Measurements from ENCODE around the gene PDHA2.
"Not testable (repeated sequence)": the region's sequence is repeated elsewhere in the genome, so short reads cannot be mapped to it uniquely, and the experiment has no call there.

PDHA2 gene

DNA sequence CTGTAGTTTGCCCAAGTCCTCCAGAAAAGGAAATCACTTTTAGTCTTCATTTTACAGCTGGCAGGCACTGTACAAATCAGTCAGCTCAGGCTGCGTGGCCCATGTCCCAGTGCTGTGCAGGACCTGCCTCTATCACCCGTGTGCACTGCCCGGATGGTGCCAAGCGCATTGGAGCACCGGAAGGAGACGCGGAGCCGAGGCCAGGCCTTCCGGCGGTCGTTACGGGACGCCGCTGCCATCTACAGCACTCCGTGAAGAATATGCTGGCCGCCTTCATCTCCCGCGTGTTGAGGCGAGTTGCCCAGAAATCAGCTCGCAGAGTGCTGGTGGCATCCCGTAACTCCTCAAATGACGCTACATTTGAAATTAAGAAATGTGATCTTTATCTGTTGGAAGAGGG is at the start of gene PDHA2:
PDHA2 (plus strand) TSS at position 203 of the 400 bp plus-strand sequence; CDS start at position 261, 58 bp downstream.
- FAIRE-seq (no peak), DNase-seq (ENCODE audit: extremely low spot score, insufficient read length, low read depth) (no peak)

GRCh38 chr4:95798003-95798402 is 41.9 kb upstream of the PDHA2 start:
- DNase-seq (ENCODE audit: extremely low spot score, insufficient read length, low read depth), result no peak
- no peak for FAIRE-seq

GRCh38 chr4:95798727-95799126 is 41.2 kb upstream of the PDHA2 start:
- FAIRE-seq (no peak), DNase-seq (ENCODE audit: extremely low spot score, insufficient read length, low read depth) (no peak)

GRCh38 chr4:95821867-95822266 is 18.0 kb upstream of the PDHA2 start:
- FAIRE-seq, result no peak
- no peak for DNase-seq (ENCODE audit: extremely low spot score, insufficient read length, low read depth)

- DNase-seq (ENCODE audit: extremely low spot score, insufficient read length, low read depth) (no peak), FAIRE-seq (no peak)
These were observed 14.3 kb upstream of the PDHA2 start for GRCh38 chr4:95825546-95825945.

- FAIRE-seq, result no peak
- DNase-seq (ENCODE audit: extremely low spot score, insufficient read length, low read depth), result no peak
These were observed 9.2 kb upstream of the PDHA2 start for GRCh38 chr4:95830651-95831050.

DNA sequence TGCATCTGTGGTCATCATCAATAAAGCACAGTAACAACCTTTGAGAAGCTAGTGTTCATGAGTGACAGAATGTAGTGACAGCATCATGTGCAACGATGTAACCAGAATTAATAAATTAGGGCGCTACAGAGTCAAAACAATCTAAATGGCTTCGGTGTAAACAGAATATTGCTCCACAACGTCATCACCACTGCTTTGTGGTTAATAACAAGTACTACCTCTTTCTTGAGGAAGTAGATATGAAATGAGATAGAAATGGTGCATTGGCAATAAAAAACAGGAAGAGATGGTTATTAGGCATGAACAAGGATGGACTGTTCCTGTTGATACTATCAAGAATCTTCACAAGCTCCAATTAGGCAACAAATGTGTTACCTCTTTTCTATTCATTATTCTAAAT is 8.7 kb upstream of the PDHA2 start:
- no peak for FAIRE-seq
- no peak for DNase-seq (ENCODE audit: extremely low spot score, insufficient read length, low read depth)

DNA sequence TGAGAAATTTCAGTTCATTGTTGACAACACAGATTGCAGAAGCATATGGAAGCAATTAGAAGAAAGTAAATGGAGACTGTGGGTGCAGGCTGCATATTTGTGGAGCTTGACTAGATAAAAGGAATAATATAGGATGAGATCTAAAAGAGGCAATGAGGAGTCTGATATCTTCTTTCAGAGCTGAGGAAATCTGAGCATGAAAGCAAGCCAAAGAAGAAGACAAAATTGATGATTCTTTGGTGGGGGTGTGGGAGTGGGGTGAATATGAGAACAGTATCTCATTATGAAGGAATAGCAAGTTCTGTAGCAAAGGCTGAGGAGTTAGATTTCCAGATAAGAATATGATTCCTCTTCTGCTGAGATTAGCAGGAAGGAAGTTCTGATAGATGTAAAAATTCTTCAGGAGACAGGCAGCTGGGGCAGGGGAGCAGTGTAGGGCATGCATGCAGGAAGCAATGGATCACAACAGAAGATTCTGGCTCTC is 6.1 kb upstream of the PDHA2 start:
- FAIRE-seq, result no peak
- DNase-seq (ENCODE audit: extremely low spot score, insufficient read length, low read depth), result no peak

GRCh38 chr4:95835672-95836071 is 4.2 kb upstream of the PDHA2 start:
- FAIRE-seq, result no peak

DNA sequence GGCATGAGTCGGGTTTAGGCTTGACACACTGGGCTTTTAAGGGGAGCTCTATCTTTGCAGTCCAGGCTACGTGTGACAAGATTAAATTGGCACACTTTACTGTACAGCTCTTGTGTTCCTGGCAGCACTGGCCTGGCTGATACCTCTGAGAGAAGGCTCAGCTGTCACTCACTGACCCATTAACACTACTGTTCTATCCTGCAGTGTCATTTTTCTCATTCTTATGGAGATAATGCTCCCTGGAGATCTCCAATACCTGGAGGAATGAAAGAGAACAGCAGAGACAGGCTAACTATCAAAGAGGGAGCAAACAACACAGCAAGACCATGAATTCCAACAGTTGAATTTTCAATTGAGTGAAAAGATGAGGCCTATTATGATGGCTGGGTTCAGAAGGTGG is 1.7 kb upstream of the PDHA2 start:
- FAIRE-seq, result no peak
- no peak for DNase-seq (ENCODE audit: extremely low spot score, insufficient read length, low read depth)

More at GRCh38 chr4:95835672-95836071, 4.2 kb upstream of the PDHA2 start:
- no peak for DNase-seq (ENCODE audit: extremely low spot score, insufficient read length, low read depth)

DNA sequence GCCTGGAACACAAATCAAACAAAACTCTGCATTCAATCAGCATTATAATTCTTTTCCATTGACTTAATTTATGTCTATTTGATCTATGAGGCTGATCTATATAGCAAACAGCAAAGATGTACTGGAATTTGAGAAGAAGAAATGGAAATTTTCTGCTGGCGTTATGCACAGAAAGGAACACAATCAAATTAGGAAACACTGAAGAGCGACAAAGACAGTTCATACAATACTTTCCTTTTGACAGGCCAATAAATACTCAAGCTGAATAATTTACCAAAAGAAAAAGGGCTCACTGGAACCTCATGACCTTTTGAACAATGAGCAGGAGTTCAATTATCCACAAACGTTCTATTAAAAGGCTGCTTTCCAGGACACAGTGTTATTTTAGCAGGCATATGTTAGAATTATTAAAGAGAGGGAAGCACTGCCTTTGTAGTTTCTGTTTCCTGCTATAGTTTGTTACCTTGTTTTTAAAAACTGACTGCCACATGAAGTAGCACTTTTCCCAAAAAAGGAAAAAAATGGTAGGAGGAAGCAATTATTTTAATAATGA is 8.1 kb downstream of the PDHA2 start:
- no peak for FAIRE-seq
- DNase-seq (ENCODE audit: extremely low spot score, insufficient read length, low read depth), result no peak

- no peak for DNase-seq (ENCODE audit: extremely low spot score, insufficient read length, low read depth)
- FAIRE-seq, result no peak
These were observed 10.3 kb downstream of the PDHA2 start for GRCh38 chr4:95850161-95850560.

- no peak for FAIRE-seq
- DNase-seq (ENCODE audit: extremely low spot score, insufficient read length, low read depth), result no peak
These were observed 17.9 kb downstream of the PDHA2 start for GRCh38 chr4:95857761-95858160.

- no peak for DNase-seq (ENCODE audit: extremely low spot score, insufficient read length, low read depth)
- FAIRE-seq, result no peak
These were observed 28.0 kb downstream of the PDHA2 start for GRCh38 chr4:95867919-95868318.

GRCh38 chr4:95869414-95869813 is 29.5 kb downstream of the PDHA2 start:
- not testable (repeated sequence) for DNase-seq (ENCODE audit: extremely low spot score, insufficient read length, low read depth); FAIRE-seq

GRCh38 chr4:95869961-95870500 is 30.1 kb downstream of the PDHA2 start:
- FAIRE-seq (no peak), DNase-seq (ENCODE audit: extremely low spot score, insufficient read length, low read depth) (no peak)

- FAIRE-seq (no peak), DNase-seq (ENCODE audit: extremely low spot score, insufficient read length, low read depth) (no peak)
These were observed 37.7 kb downstream of the PDHA2 start for GRCh38 chr4:95877636-95878035.

GRCh38 chr4:95887551-95887950 is 47.7 kb downstream of the PDHA2 start:
- DNase-seq (ENCODE audit: extremely low spot score, insufficient read length, low read depth) (no peak), FAIRE-seq (no peak)

DNA sequence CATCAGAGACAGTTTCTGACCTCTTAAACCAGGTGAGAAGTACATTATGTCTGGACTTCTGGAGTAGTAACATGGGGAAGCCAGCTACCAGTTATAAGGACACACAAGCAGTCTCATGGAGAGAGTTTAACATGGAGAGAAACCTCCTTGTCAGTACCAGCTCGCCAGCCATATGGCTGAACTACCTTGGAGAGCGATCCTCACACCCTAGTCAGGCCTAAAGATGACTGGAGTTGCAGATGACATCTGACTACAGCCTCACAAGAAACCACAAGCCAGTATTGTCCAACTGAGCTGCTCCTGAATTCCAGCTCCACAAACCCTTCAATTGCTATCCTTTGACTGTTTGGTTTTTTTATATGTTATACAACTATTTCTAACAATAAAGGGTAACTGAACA is 49.8 kb downstream of the PDHA2 start:
- no peak for FAIRE-seq
- no peak for DNase-seq (ENCODE audit: extremely low spot score, insufficient read length, low read depth)

Measured in GM18507 (cell line).